ENCODE results near the gene ORAI1.
"Not testable (repeated sequence)": the region's sequence is repeated elsewhere in the genome, so short reads cannot be mapped to it uniquely, and the experiment has no call there.

The ORAI1 gene

GRCh38 chr12:121652767-121653497 lies 26.6 kb downstream of the ORAI1 start:
- TF ChIP-seq POLR2A (IDR thresholded peaks at IDR 0.05; ENCODE audit: low read depth, low read length) (no peak), TAF1 (IDR thresholded peaks at IDR 0.05; ENCODE audit: borderline replicate concordance, low read depth, low read length) (no peak), POLR2AphosphoS5 (IDR thresholded peaks at IDR 0.05; ENCODE audit: low read depth, low read length) (no peak)
- FAIRE-seq (no peak), DNase-seq (ENCODE audit: insufficient read length) (no peak)

- DNase-seq (ENCODE audit: insufficient read length) (no peak), FAIRE-seq (no peak)
- TF ChIP-seq POLR2A (IDR thresholded peaks at IDR 0.05; ENCODE audit: low read depth, low read length) = no peak
- TF ChIP-seq POLR2AphosphoS5 (IDR thresholded peaks at IDR 0.05; ENCODE audit: low read depth, low read length) = no peak
- no peak for TF ChIP-seq TAF1 (IDR thresholded peaks at IDR 0.05; ENCODE audit: borderline replicate concordance, low read depth, low read length)
Measured at GRCh38 chr12:121653999-121654398, 27.7 kb downstream of the ORAI1 start.

GRCh38 chr12:121656122-121656521 lies 29.8 kb downstream of the ORAI1 start:
- no peak for TF ChIP-seq POLR2AphosphoS5 (IDR thresholded peaks at IDR 0.05; ENCODE audit: low read depth, low read length)
- DNase-seq (ENCODE audit: insufficient read length) (no peak), FAIRE-seq (no peak)

GRCh38 chr12:121657305-121658008 lies 31.1 kb downstream of the ORAI1 start:
- DNase-seq (ENCODE audit: insufficient read length) = no peak
- no peak for FAIRE-seq
- TF ChIP-seq POLR2A (IDR thresholded peaks at IDR 0.05; ENCODE audit: low read depth, low read length) = no peak
- TF ChIP-seq POLR2AphosphoS5 (IDR thresholded peaks at IDR 0.05; ENCODE audit: low read depth, low read length) = no peak
- TF ChIP-seq TAF1 (IDR thresholded peaks at IDR 0.05; ENCODE audit: borderline replicate concordance, low read depth, low read length) = no peak

GRCh38 chr12:121661353-121662105 lies 35.2 kb downstream of the ORAI1 start:
- DNase-seq (ENCODE audit: insufficient read length); FAIRE-seq: not testable (repeated sequence)

- no peak for TF ChIP-seq TAF1 (IDR thresholded peaks at IDR 0.05; ENCODE audit: borderline replicate concordance, low read depth, low read length)
- TF ChIP-seq POLR2AphosphoS5 (IDR thresholded peaks at IDR 0.05; ENCODE audit: low read depth, low read length) = no peak
- FAIRE-seq (no peak), DNase-seq (ENCODE audit: insufficient read length) (no peak)
Measured at GRCh38 chr12:121663610-121663929, 37.2 kb downstream of the ORAI1 start.

GRCh38 chr12:121666829-121667228 lies 40.5 kb downstream of the ORAI1 start:
- FAIRE-seq; DNase-seq (ENCODE audit: insufficient read length): not testable (repeated sequence)

- FAIRE-seq (no peak), DNase-seq (ENCODE audit: insufficient read length) (no peak)
- no peak for TF ChIP-seq TAF1 (IDR thresholded peaks at IDR 0.05; ENCODE audit: borderline replicate concordance, low read depth, low read length)
- TF ChIP-seq POLR2A (IDR thresholded peaks at IDR 0.05; ENCODE audit: low read depth, low read length) = no peak
- no peak for TF ChIP-seq POLR2AphosphoS5 (IDR thresholded peaks at IDR 0.05; ENCODE audit: low read depth, low read length)
Measured at GRCh38 chr12:121668750-121669520, 42.6 kb downstream of the ORAI1 start.

- FAIRE-seq = no peak
- TF ChIP-seq POLR2A (IDR thresholded peaks at IDR 0.05; ENCODE audit: low read depth, low read length) = no peak
- no peak for TF ChIP-seq TAF1 (IDR thresholded peaks at IDR 0.05; ENCODE audit: borderline replicate concordance, low read depth, low read length)
- no peak for TF ChIP-seq POLR2AphosphoS5 (IDR thresholded peaks at IDR 0.05; ENCODE audit: low read depth, low read length)
- no peak for DNase-seq (ENCODE audit: insufficient read length)
Measured at GRCh38 chr12:121669521-121669900, 43.2 kb downstream of the ORAI1 start, which contains the start of gene MORN3. Gene MORN3, minus strand, starts transcription at chr12:121669654. Its CDS starts 171 bp downstream, at chr12:121669483.

GRCh38 chr12:121673013-121673511 lies 46.7 kb downstream of the ORAI1 start:
- TF ChIP-seq POLR2AphosphoS5 (IDR thresholded peaks at IDR 0.05; ENCODE audit: low read depth, low read length) (no peak), POLR2A (IDR thresholded peaks at IDR 0.05; ENCODE audit: low read depth, low read length) (no peak), TAF1 (IDR thresholded peaks at IDR 0.05; ENCODE audit: borderline replicate concordance, low read depth, low read length) (no peak)
- FAIRE-seq (peak; percentile 36), DNase-seq (ENCODE audit: insufficient read length) (no peak)

GRCh38 chr12:121676190-121676589 lies 49.9 kb downstream of the ORAI1 start:
- no peak for DNase-seq (ENCODE audit: insufficient read length)
- no peak for TF ChIP-seq POLR2AphosphoS5 (IDR thresholded peaks at IDR 0.05; ENCODE audit: low read depth, low read length)
- TF ChIP-seq POLR2A (IDR thresholded peaks at IDR 0.05; ENCODE audit: low read depth, low read length) = no peak
- TF ChIP-seq TAF1 (IDR thresholded peaks at IDR 0.05; ENCODE audit: borderline replicate concordance, low read depth, low read length) = no peak
- no peak for FAIRE-seq
